GM19455 (cell line): ENCODE results near the gene C12orf57.

Experiments used
- ATAC-seq: cut with Tn5 transposase; IDR thresholded peaks from one replicate; pipeline ENCODE4 v1.9.1; 2021; ENCODE audit not compliant: unreplicated experiment

The C12orf57 gene

GRCh38 chr12:6917491-6918231, 26.2 kb upstream of the C12orf57 start:
- no peak for ATAC-seq

GRCh38 chr12:6919588-6919987, 24.2 kb upstream of the C12orf57 start:
- no peak for ATAC-seq

- ATAC-seq = no peak
Observed at GRCh38 chr12:6921539-6921938, 22.3 kb upstream of the C12orf57 start.

GRCh38 chr12:6921996-6922946, 21.6 kb upstream of the C12orf57 start:
- ATAC-seq = no peak

- no peak for ATAC-seq
Observed at GRCh38 chr12:6923003-6923732, 20.7 kb upstream of the C12orf57 start.

- ATAC-seq = no peak
Observed at GRCh38 chr12:6923851-6924250, 20.0 kb upstream of the C12orf57 start.

GRCh38 chr12:6925239-6925539, 18.6 kb upstream of the C12orf57 start:
- ATAC-seq = no peak

GRCh38 chr12:6925540-6926279, 18.1 kb upstream of the C12orf57 start:
- no peak for ATAC-seq

- no peak for ATAC-seq
Observed at GRCh38 chr12:6927379-6928021, 16.3 kb upstream of the C12orf57 start, which contains the start of gene ATN1. Gene ATN1, plus strand, starts transcription at chr12:6927959. Its CDS starts 6,043 bp downstream, at chr12:6934002.

GRCh38 chr12:6928022-6928702, 15.7 kb upstream of the C12orf57 start:
- no peak for ATAC-seq

GRCh38 chr12:6928703-6929407, 15.0 kb upstream of the C12orf57 start:
- ATAC-seq = no peak

GRCh38 chr12:6929466-6930452, 14.1 kb upstream of the C12orf57 start:
- no peak for ATAC-seq

- ATAC-seq = no peak
Observed at GRCh38 chr12:6932766-6933165, 11.1 kb upstream of the C12orf57 start.

- ATAC-seq = no peak
Observed at GRCh38 chr12:6934110-6934509, 9.7 kb upstream of the C12orf57 start.

- ATAC-seq = no peak
Observed at GRCh38 chr12:6935371-6936193, 8.2 kb upstream of the C12orf57 start.

- ATAC-seq = no peak
Observed at GRCh38 chr12:6936194-6936635, 7.6 kb upstream of the C12orf57 start.
